Uterus (tissue), 4 donors: Measurements from ENCODE around the gene CGRRF1. TPM values are rescaled to one million over a fixed set of nuclear protein-coding genes. Genes with fewer than 3 reads are reported as not detected.

Source experiments
- DNase-seq, 2 donors: peaks; one replicate each; pipeline ENCODE4 v3.0.0-alpha.2; 2019 to 2020
- H3K27ac ChIP-seq, 2 donors: fragments of 200-600 bp; sonication (generic); 1 replicate in 1 of 2; 2 replicates in 1 of 2; pipeline ENCODE4 v1.5.1; 2016 to 2018
- H3K27me3 ChIP-seq, 2 donors: fragments of 200-600 bp; sonication (generic); one replicate each; pipeline ENCODE4 v1.5.1; 2018 to 2019; ENCODE audit warnings: control low read depth in 1 of 2
- H3K36me3 ChIP-seq, 2 donors: fragments of 200-600 bp; sonication (generic); one replicate each; pipeline ENCODE4 v1.5.1; 2019; ENCODE audit warnings: control low read depth in 1 of 2
- H3K4me1 ChIP-seq, 2 donors: fragments of 200-600 bp; sonication (generic); one replicate each; pipeline ENCODE4 v1.5.1; 2018 to 2019; ENCODE audit warnings: control low read depth in 1 of 2
- H3K4me3 ChIP-seq, 2 donors: fragments of 200-600 bp; sonication (generic); 1 replicate in 1 of 2; 2 replicates in 1 of 2; pipeline ENCODE4 v1.5.1; 2018 to 2019; ENCODE audit warnings: mild to moderate bottlenecking in 1 of 2
- H3K9me3 ChIP-seq, 2 donors: fragments of 200-600 bp; sonication (generic); one replicate each; pipeline ENCODE4 v1.5.1; 2019; ENCODE audit warnings: control low read depth in 1 of 2
- CTCF ChIP-seq, 4 experiments: fragments of 200-600 bp in 2 of 4; fragments of 450-650 bp in 2 of 4; sonication (generic) in 2 of 4; IDR thresholded peaks; one replicate each; pipeline ENCODE4 v1.5.1; 2016 to 2019; ENCODE audit warnings: antibody characterized with exemption in 4 of 4, mild to moderate bottlenecking in 2 of 4, moderate library complexity in 1 of 4
- POLR2A ChIP-seq, 2 donors: fragments of 450-650 bp; IDR thresholded peaks; one replicate each; pipeline ENCODE4 v1.6.1; 2016; ENCODE audit warnings: antibody characterized with exemption in 2 of 2, mild to moderate bottlenecking in 1 of 2, moderate library complexity in 1 of 2
- intact Hi-C: fragments of 100-400 bp; cut with DNase I; formaldehyde crosslinking; loops from one replicate; pipeline ENCODE4 v1.15.1; 2023; ENCODE audit warnings: low total_unique reads
- total RNA-seq, 4 donors: library from RNA; depleted of rRNA in 3 of 4; stranded (reverse); fragments of >200 nt in 3 of 4; gene quantifications; one replicate each; pipeline versions ENCODE4 v1.1.0 to v1.2.4, GENCODE V29; 2014 to 2023
- donor health status: DM: yes; HTN: yes; CAD: no.

The CGRRF1 gene
- total RNA-seq, 4 donors from 2014 or later, result 32.1 to 50.2 (median 33.7) TPM

- intact Hi-C loops, result no loop called here
These were observed 25.9 kb upstream of the CGRRF1 start for GRCh38 chr14:54483846-54484245.

GRCh38 chr14:54486685-54487084, 23.0 kb upstream of the CGRRF1 start:
- DNase-seq, result no peak
- no peaks in the 10 kb centered on the region for H3K27me3 ChIP-seq
- no peaks in the 10 kb centered on the region for H3K4me1 ChIP-seq
- H3K4me3 ChIP-seq, result no peak overlapping the region
- intact Hi-C loops, result no loop called here
- H3K36me3 ChIP-seq, result no peaks in the 10 kb centered on the region
- TF ChIP-seq POLR2A (IDR thresholded peaks at IDR 0.05), result no peak
- no peak for TF ChIP-seq CTCF (IDR thresholded peaks at IDR 0.05)
- no peaks in the 10 kb centered on the region for H3K9me3 ChIP-seq
- H3K27ac ChIP-seq, result no peak overlapping the region

More at GRCh38 chr14:54483846-54484245, 25.9 kb upstream of the CGRRF1 start:
- no peaks in the 10 kb centered on the region for H3K27me3 ChIP-seq
- no peak for TF ChIP-seq CTCF (IDR thresholded peaks at IDR 0.05)
- TF ChIP-seq POLR2A (IDR thresholded peaks at IDR 0.05), result no peak
- no peaks in the 10 kb centered on the region for H3K36me3 ChIP-seq
- DNase-seq, result no peak
- no peak overlapping the region for H3K27ac ChIP-seq
- no peaks in the 10 kb centered on the region for H3K9me3 ChIP-seq
- H3K4me3 ChIP-seq, result no peak overlapping the region
- H3K4me1 ChIP-seq, result no peaks in the 10 kb centered on the region

GRCh38 chr14:54487771-54488170, 21.9 kb upstream of the CGRRF1 start:
- H3K36me3 ChIP-seq, result no peaks in the 10 kb centered on the region
- no peaks in the 10 kb centered on the region for H3K4me1 ChIP-seq
- H3K27me3 ChIP-seq, result no peaks in the 10 kb centered on the region
- peak overlapping the region; percentile 91 to 94 for H3K27ac ChIP-seq
- H3K4me3 ChIP-seq, result peak overlapping the region; percentile 83 to 90
- intact Hi-C loops, result no loop called here
- no peaks in the 10 kb centered on the region for H3K9me3 ChIP-seq
- TF ChIP-seq POLR2A (IDR thresholded peaks at IDR 0.05) (no peak), CTCF (IDR thresholded peaks at IDR 0.05) (no peak)
- DNase-seq, result no peak

- Histone ChIP-seq H3K4me1 (no peaks in the 10 kb centered on the region), H3K9me3 (no peaks in the 10 kb centered on the region), H3K27ac (peak overlapping the region; percentile 91 to 94), H3K27me3 (no peaks in the 10 kb centered on the region), H3K36me3 (no peaks in the 10 kb centered on the region), H3K4me3 (peak overlapping the region; percentile 83 to 90)
- TF ChIP-seq CTCF (IDR thresholded peaks at IDR 0.05), result no peak
- no peak for TF ChIP-seq POLR2A (IDR thresholded peaks at IDR 0.05)
- DNase-seq, result no peak
- intact Hi-C loops, result no loop called here
These were observed 21.4 kb upstream of the CGRRF1 start for GRCh38 chr14:54488318-54488645.

GRCh38 chr14:54488646-54489317, 20.9 kb upstream of the CGRRF1 start, which contains the start of gene GMFB:
Gene GMFB (minus strand): TSS chr14:54488980. CDS start chr14:54488927, 53 bp downstream.
- Histone ChIP-seq H3K9me3 (no peaks in the 10 kb centered on the region), H3K36me3 (no peaks in the 10 kb centered on the region), H3K27ac (peak within 1 kb of the TSS; percentile 91 to 94), H3K27me3 (no peaks in the 10 kb centered on the region), H3K4me3 (peak within 1 kb of the TSS; percentile 83 to 90), H3K4me1 (no peaks in the 10 kb centered on the region)
- intact Hi-C loops, result no loop called here
- TF ChIP-seq CTCF (IDR thresholded peaks at IDR 0.05) (peak; percentile 27 to 57 (median 36)), POLR2A (IDR thresholded peaks at IDR 0.05) (peak; percentile 33 to 81)
- peak; percentile 89 to 91 for DNase-seq
